ENCODE measurements around the gene RAPGEF1.
A peak's percentile ranks its signal among the peaks of the same experiment; 100 is the strongest.

The RAPGEF1 gene

DNA sequence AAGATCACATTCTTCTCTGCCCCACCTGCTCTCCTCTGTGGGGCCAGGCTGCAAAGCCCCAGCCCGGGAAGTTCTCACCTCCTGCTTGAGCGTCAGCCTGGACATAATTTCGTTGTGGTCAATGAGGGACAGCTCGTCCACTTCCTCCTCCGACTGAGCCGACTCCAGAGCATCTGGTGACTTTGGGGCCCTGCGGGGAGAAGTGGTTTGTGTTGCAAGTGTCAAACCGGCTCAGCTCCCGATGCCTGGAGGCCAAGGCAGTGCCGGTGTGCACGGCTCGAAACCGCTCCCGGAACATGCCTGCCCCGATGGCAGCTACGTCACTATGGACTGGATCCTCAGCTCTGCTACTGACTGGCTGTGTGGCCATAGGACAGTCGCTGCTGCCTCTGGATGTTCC, 141.8 kb downstream of the RAPGEF1 start:
- H3K4me3 ChIP-seq (ENCODE audit: low read depth, low read length) = no peak overlapping the region
- DNase-seq (ENCODE audit: low read depth) = no peak

- H3K4me3 ChIP-seq (ENCODE audit: low read depth, low read length) = no peak overlapping the region
- no peak for DNase-seq (ENCODE audit: low read depth)
Observed at GRCh38 chr9:131597246-131597645, 142.6 kb downstream of the RAPGEF1 start.

DNA sequence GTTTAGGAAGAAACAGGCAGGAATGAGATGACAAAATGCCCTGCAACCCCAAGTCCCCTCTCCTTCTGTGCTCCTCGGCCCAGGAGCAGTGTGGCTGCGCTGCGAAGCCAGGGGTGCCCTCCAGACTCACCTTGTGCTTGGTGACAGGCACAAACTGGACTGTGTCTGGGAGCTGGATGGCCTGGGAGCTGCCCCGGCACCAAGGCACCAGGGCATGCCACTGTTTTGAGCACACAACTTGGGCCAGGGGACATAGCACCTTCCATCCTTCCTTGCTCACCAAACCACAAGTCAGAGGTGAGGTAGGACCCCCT, 143.5 kb downstream of the RAPGEF1 start:
- DNase-seq (ENCODE audit: low read depth) = no peak

GRCh38 chr9:131595696-131596429, 144.0 kb downstream of the RAPGEF1 start:
- no peak overlapping the region for H3K4me3 ChIP-seq (ENCODE audit: low read depth, low read length)
- no peak for DNase-seq (ENCODE audit: low read depth)

More for the DNA sequence above, 143.5 kb downstream of the RAPGEF1 start:
- H3K4me3 ChIP-seq (ENCODE audit: low read depth, low read length) = no peak overlapping the region

DNA sequence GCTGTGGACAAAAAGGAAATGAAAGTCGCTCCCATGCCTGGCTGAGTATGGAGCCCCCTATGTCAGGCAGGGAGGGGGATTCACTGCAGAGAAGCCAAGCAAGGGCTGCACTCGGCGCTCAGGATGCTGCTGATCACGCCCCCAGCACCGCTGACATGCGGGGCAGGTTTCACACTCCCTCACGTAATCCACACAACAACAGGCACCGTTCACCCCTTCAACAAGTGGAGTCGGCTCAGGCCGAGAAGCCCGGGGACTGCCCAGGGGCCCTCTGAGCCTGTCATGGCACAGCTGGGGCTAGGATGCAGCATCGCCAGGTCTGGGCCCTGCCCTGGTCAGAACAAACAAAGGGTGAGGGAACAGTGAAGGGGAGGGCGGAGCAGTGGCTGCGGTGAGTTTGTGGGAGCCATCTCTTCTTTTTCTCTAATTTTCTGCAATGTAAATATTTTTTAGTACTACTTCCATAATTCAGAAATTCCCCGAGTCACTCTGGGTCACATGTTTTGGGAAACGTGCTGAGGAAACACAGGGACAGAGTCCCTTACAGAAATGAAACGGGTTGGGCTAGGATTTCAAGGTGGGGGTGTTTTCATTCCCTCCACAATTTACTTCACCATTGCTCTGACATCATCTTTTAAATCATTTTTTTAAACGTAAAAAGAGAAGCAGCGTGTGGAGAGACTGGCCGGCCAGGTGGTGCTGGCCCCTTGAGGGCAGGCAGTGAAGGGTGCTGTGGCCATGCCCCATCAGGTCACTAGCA, 144.8 kb downstream of the RAPGEF1 start:
- no peak for DNase-seq (ENCODE audit: low read depth)
- no peak overlapping the region for H3K4me3 ChIP-seq (ENCODE audit: low read depth, low read length)

DNA sequence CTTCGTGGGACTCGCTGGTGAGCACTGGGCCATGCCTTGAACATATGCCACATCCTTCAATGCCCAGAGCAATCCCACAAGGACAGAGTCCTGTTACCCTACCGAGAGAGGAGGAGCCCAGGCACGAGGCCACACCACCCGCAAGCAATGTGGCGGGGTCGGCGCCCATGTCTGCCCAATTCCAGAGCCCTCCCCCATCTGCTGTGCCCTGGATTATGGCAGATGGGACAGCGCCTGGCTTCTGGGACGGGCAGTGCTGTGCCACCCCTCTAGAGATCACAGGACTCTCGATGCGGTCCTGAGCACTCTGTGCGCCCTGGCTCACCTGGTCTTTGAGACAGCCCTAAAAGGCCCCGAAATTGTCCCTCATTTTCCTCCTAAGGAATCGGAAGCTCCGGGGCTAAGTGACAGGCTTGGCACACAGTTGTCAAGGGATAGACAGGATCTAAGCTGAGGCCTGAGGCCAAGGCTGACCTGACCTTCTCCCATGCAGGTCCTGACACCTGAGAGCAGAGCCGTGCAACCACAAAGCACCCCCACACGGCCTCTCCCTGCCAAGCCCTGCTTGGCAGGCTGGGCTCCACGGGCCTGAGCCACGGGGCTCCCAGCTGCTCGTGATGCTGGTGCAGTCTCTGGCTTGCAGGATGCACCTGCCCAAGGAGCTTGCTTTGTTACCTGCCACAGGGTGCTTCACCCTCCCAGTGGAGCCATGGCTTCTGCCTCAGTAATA, 145.8 kb downstream of the RAPGEF1 start:
- no peak for DNase-seq (ENCODE audit: low read depth)

GRCh38 chr9:131593091-131593820, 146.6 kb downstream of the RAPGEF1 start:
- no peak overlapping the region for H3K4me3 ChIP-seq (ENCODE audit: low read depth, low read length)
- no peak for DNase-seq (ENCODE audit: low read depth)

More for the DNA sequence above, 145.8 kb downstream of the RAPGEF1 start:
- H3K4me3 ChIP-seq (ENCODE audit: low read depth, low read length) = no peak overlapping the region

DNA sequence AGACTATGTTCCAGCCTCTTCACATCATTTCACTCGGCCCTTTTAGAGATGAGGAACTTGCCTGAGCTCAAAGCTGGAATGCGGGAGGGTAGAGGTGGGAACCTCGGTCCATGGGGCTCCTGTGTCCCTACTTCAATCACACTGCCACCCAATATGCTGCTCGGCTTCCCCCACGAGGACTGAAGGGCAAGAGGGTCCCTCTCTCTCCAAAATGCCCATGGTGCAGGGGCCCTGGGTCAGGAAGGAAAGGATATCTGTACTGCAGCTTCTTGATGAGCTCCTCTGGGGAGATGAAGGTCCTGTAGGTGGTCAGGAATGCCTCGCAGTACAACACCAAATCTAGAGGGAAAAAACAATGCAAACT, 148.0 kb downstream of the RAPGEF1 start:
- no peak overlapping the region for H3K4me3 ChIP-seq (ENCODE audit: low read depth, low read length)

DNA sequence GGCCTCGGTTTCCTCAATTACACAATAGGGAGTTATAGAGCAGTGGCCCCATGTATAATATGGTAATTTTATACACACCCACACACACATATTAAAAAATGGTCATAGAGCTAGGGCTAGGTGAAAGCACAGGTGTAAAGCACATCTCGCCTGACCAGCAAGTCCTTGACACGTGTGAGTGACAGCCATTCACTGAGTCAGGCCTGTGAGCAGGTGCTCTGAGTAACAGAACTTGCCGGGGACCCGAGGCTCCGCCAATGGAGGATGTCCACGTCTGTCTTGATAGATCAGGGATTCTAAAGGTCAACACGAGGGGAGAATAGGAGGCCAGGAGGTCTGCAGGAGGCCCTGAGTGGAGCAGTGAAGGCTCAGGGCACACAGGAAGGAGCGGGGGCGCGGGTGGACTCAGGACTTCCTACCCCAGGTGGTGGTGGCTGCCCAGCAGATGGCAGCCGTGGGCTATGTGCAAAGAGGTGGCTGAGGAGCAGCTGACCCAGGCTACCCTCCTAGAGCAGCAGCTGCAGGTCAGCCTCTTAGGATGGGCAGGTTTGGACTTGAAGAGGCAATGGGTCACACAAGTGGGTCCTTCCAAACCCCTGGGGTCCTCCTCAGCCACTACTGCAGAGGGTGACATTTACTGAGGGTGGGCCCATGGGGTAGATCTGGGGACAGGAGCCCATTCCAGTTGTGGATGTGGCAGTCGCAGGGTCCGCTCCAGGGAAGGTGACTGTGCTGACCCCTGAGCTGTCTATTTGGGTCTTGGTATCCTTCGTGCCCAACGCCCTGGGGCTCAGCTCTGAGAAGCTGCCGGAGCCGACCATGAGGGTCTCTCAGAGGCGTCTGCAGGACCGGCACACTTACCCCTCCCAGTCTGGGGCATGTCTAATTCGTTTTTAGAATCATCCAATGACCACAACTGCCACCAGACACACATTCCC, 148.7 kb downstream of the RAPGEF1 start:
- DNase-seq (ENCODE audit: low read depth) = peak; percentile 29
- H3K4me3 ChIP-seq (ENCODE audit: low read depth, low read length) = no peak overlapping the region

More for the DNA sequence above, 148.0 kb downstream of the RAPGEF1 start:
- DNase-seq (ENCODE audit: low read depth) = no peak

DNA sequence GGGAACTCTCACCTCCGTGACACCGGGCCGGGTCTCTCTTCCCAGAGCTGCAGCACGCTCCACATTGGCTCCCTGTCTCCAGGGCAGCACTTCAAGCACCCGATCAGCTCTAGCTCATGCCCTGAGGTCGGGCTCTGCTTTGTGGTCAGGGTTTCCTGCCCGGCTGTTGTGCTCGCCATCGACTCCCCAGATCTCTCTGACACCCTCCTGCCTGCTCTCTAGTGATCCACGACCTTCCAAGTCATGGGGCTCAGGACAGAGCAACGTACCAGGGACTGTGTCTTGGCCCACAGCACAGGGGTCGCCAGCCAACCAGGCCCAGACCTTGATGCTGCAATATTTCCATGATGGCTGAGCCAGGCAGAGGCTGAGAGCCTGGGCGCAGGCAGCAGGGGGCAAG, 149.4 kb downstream of the RAPGEF1 start:
- H3K4me3 ChIP-seq (ENCODE audit: low read depth, low read length) = no peak overlapping the region
- DNase-seq (ENCODE audit: low read depth) = no peak

DNA sequence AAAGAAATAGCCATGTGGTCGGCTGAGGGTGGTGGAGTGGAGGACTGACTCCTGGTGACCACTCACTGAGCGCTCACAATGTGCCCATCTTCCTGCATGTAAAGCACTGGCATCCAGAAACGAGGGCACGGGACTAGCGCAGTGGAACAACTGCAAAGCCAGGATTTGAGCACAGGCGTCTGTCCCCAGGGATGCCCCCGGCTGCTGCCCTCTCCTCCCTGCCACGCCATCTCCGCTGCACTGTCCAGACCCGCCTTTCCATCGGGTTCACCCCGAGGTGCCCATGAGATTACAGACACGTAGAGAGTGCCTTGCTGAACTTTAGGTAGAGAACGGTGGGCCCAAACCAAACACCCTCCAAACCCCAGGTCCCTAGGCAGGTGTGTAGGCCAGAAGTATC, 149.9 kb downstream of the RAPGEF1 start:
- no peak overlapping the region for H3K4me3 ChIP-seq (ENCODE audit: low read depth, low read length)
- DNase-seq (ENCODE audit: low read depth) = no peak

GRCh38 chr9:131589124-131589711, 150.7 kb downstream of the RAPGEF1 start:
- no peak overlapping the region for H3K4me3 ChIP-seq (ENCODE audit: low read depth, low read length)
- DNase-seq (ENCODE audit: low read depth) = no peak

GRCh38 chr9:131588396-131588795, 151.5 kb downstream of the RAPGEF1 start:
- DNase-seq (ENCODE audit: low read depth) = no peak
- H3K4me3 ChIP-seq (ENCODE audit: low read depth, low read length) = no peak overlapping the region

- H3K4me3 ChIP-seq (ENCODE audit: low read depth, low read length) = no peak overlapping the region
- no peak for DNase-seq (ENCODE audit: low read depth)
Observed at GRCh38 chr9:131587906-131588305, 152.0 kb downstream of the RAPGEF1 start.

GRCh38 chr9:131587331-131587730, 152.5 kb downstream of the RAPGEF1 start:
- DNase-seq (ENCODE audit: low read depth) = no peak
- H3K4me3 ChIP-seq (ENCODE audit: low read depth, low read length) = no peak overlapping the region

- DNase-seq (ENCODE audit: low read depth) = no peak
Observed at GRCh38 chr9:131585375-131585774, 154.5 kb downstream of the RAPGEF1 start.

GRCh38 chr9:131584858-131585257, 155.0 kb downstream of the RAPGEF1 start:
- no peak for DNase-seq (ENCODE audit: low read depth)
- no peak overlapping the region for H3K4me3 ChIP-seq (ENCODE audit: low read depth, low read length)

More at GRCh38 chr9:131585375-131585774, 154.5 kb downstream of the RAPGEF1 start:
- no peak overlapping the region for H3K4me3 ChIP-seq (ENCODE audit: low read depth, low read length)

DNA sequence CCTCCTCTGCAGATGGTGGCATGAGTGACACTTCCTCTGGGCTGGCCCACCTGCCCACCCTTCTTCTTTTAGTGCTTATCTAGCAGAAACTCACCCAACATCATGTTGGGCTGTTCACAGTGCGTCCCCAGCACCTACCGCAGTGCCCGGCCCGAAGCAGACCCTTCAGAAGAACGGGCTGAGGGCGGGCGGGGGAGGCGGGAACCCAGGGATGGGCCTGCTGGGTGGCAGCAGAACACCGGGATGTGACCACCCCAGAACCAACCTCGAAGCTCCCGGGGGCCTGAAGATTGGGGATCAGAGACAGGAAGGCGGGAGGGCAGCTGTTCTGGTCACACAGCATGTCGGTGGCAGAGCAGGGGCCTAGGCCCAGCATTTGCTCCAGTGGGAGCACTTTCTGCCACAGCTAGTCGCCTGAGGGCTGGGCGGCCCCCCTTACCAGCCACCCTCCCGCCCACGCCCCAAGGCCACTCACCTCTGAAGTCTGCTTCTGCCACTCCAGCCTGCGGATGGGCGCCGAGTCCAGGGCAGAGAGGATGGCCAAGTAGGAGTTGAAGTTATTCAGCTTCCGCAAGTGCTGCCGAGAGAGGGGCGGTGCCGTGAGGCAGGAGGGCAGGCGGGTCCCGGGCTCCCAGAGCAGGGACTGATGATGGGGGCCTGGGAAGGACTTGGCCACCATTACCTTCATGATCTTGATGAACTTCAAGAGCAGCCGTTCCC, 155.9 kb downstream of the RAPGEF1 start:
- DNase-seq (ENCODE audit: low read depth) = no peak
- H3K4me3 ChIP-seq (ENCODE audit: low read depth, low read length) = no peak overlapping the region

Data from skeletal muscle cell (primary cell).